K562 (cell line): ENCODE results near the gene LRIF1. TPM values are rescaled to one million over a fixed set of nuclear protein-coding genes. Genes with fewer than 3 reads are reported as not detected.

Experiments
- ATF4 ChIP-seq: fragments of 450-650 bp; formaldehyde crosslinking; IDR thresholded peaks from 2 replicates; pipeline ENCODE4 v1.4.0; 2022; ENCODE audit warnings: mild to moderate bottlenecking, moderate library complexity
- ATF6 ChIP-seq: sonication (generic); formaldehyde crosslinking; IDR thresholded peaks from 2 replicates; pipeline ENCODE4 v1.4.0; 2020; ENCODE audit warnings: mild to moderate bottlenecking, missing genetic modification reagents
- CBX3 ChIP-seq, 2 experiments: IDR thresholded peaks; 1 replicate in 1 of 2; 2 replicates in 1 of 2; pipeline ENCODE4 v1.6.1; 2012; ENCODE audit warnings: inconsistent platforms in 2 of 2, low read length in 2 of 2, borderline replicate concordance in 1 of 2, control low read depth in 1 of 2
- CEBPB ChIP-seq: fragments of 450-650 bp; IDR thresholded peaks from 2 replicates; pipeline ENCODE4 v1.6.1; 2016; ENCODE audit warnings: missing genetic modification characterization, missing compliant biosample characterization
- GTF2F1 ChIP-seq: IDR thresholded peaks from 2 replicates; pipeline ENCODE4 v1.6.1; 2011; ENCODE audit warnings: low read depth, low read length, improper control_type of control experiment
- HDAC1 ChIP-seq, 2 experiments: fragments of 450-650 bp; IDR thresholded peaks; 2 replicates each; pipeline ENCODE4 v1.6.1; 2016 to 2017; ENCODE audit warnings: inconsistent platforms in 1 of 2, mild to moderate bottlenecking in 1 of 2, moderate library complexity in 1 of 2
- MXI1 ChIP-seq: IDR thresholded peaks from 2 replicates; pipeline ENCODE4 v1.6.1; 2011; ENCODE audit warnings: low read depth, mild to moderate bottlenecking, improper control_type of control experiment, low read length
- MYC ChIP-seq, 2 experiments: fragments of 250-450 bp in 1 of 2; sonication (Bioruptor Pico) in 1 of 2; IDR thresholded peaks; 2 replicates each; pipeline versions ENCODE4 v1.5.1 to v1.6.1; 2012 to 2021; ENCODE audit warnings: low read depth in 2 of 2, borderline replicate concordance in 1 of 2, improper control_type of control experiment in 1 of 2, low read length in 1 of 2, mild to moderate bottlenecking in 1 of 2, moderate library complexity in 1 of 2
- POU5F1 ChIP-seq: fragments of 150-350 bp; IDR thresholded peaks from 2 replicates; pipeline ENCODE4 v1.6.1; 2014; ENCODE audit warnings: borderline replicate concordance, low read length, low read depth, mild to moderate bottlenecking; ENCODE audit not compliant: partially characterized antibody
- RFX1 ChIP-seq: fragments of 450-650 bp; IDR thresholded peaks from 2 replicates; pipeline ENCODE4 v1.6.1; 2016; ENCODE audit warnings: mild to moderate bottlenecking, moderate library complexity
- RHOXF2B ChIP-seq: fragments of 250-450 bp; sonication (Bioruptor Pico); conservative IDR thresholded peaks from 2 replicates; pipeline ENCODE4 v1.5.1; 2021
- RUNX1 ChIP-seq: sonication (generic); IDR thresholded peaks from 2 replicates; pipeline ENCODE4 v1.6.1; 2016; ENCODE audit warnings: antibody characterized with exemption, low read depth
- SNIP1 ChIP-seq: fragments of 450-650 bp; IDR thresholded peaks from 2 replicates; pipeline ENCODE4 v1.7.1; 2017; ENCODE audit warnings: low read depth, mild to moderate bottlenecking
- STAT5B ChIP-seq: fragments of 250-450 bp; sonication (Bioruptor Pico); IDR thresholded peaks from 2 replicates; pipeline ENCODE4 v1.8.0; 2021; ENCODE audit warnings: mild to moderate bottlenecking, inconsistent platforms
- ZBTB1 ChIP-seq: sonication (generic); formaldehyde crosslinking; IDR thresholded peaks from 2 replicates; pipeline ENCODE4 v1.8.1; 2023; ENCODE audit warnings: missing genetic modification reagents, low read depth, mild to moderate bottlenecking, borderline replicate concordance
- ZNF212 ChIP-seq: fragments of 450-650 bp; formaldehyde crosslinking; IDR thresholded peaks from 2 replicates; pipeline ENCODE4 v1.4.0; 2020; ENCODE audit warnings: mild to moderate bottlenecking
- ZNF639 ChIP-seq, 2 experiments: fragments of 200-800 bp in 1 of 2; sonication (Bioruptor generic) in 1 of 2; sonication (generic) in 1 of 2; formaldehyde crosslinking in 1 of 2; IDR thresholded peaks in 1 of 2; conservative IDR thresholded peaks in 1 of 2; 2 replicates each; pipeline versions ENCODE4 v1.5.0 to v1.6.1; 2016 to 2020; ENCODE audit warnings: missing compliant biosample characterization in 1 of 2, missing genetic modification characterization in 1 of 2, missing genetic modification reagents in 1 of 2
- polyA plus RNA-seq, 8 experiments: library from polyadenylated mRNA; depleted of rRNA in 4 of 8; stranded (reverse) in 5 of 8; unstranded in 3 of 8; fragments of >200 nt; fragmentation: Nextera tagmentation in 2 of 8; fragmentation: Illumina TruSeq in 1 of 8; extraction: Ambion mirVana in 2 of 8; extraction: Trizol in 1 of 8; gene quantifications; 2 replicates each; pipeline versions ENCODE4 v1.2.1 to v1.2.3, GENCODE V29; 2011 to 2014; ENCODE audit warnings: inconsistent platforms in 1 of 8, missing spikeins in 1 of 8
- total RNA-seq, 7 experiments: library from RNA; depleted of rRNA in 6 of 7; stranded (reverse); fragments of >200 nt in 6 of 7; fragmentation: Illumina TruSeq in 2 of 7; extraction: Trizol in 2 of 7; gene quantifications; 2 replicates each; pipeline versions ENCODE4 v1.2.1 to v1.2.3, GENCODE V29; 2011 to 2021; ENCODE audit warnings: low replicate concordance in 1 of 7
- TF ChIP-seq, protein P1 (sequence below): IDR thresholded peaks from 2 replicates; pipeline ENCODE4 v1.6.1; 2011; ENCODE audit not compliant: insufficient read length; ENCODE audit errors: extremely low read depth
- TF ChIP-seq, protein P2 (sequence below): fragments of 450-650 bp; IDR thresholded peaks from 2 replicates; pipeline ENCODE4 v1.6.1; 2014; ENCODE audit warnings: low read depth, mild to moderate bottlenecking, moderate library complexity, borderline replicate concordance

Gene LRIF1
- total and polyA plus RNA-seq, 9 of the 15 experiments (the other 6 are each of a cell fraction or from before 2014, with no cell fraction given) = 35.6 to 88.8 (median 74.1) TPM

GRCh38 chr1:110963691-110964454, at the start of gene LRIF1 (continued):
- peak; percentile 100 for TF ChIP-seq CEBPB (tag)
- peak; percentile 85 for TF ChIP-seq MXI1
- peak; percentile 10; the same call in 1 of the 2 replicates for TF ChIP-seq ATF6
- TF ChIP-seq ZNF639 (CRISPR knock-in tag; conservative IDR thresholded peaks at IDR 0.05 in 1 of 2, IDR thresholded peaks at IDR 0.05 in 1 of 2) = peak in 1 of 2 experiments; percentile 89; a peak in 2 of 4 replicates
- TF ChIP-seq, protein P1, sequence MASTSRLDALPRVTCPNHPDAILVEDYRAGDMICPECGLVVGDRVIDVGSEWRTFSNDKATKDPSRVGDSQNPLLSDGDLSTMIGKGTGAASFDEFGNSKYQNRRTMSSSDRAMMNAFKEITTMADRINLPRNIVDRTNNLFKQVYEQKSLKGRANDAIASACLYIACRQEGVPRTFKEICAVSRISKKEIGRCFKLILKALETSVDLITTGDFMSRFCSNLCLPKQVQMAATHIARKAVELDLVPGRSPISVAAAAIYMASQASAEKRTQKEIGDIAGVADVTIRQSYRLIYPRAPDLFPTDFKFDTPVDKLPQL = peak; percentile 76
- TF ChIP-seq HDAC1 (IDR thresholded peaks at IDR 0.05) = peak in 1 of 2 experiments; percentile 46; a peak in 2 of 4 replicates
- peak; percentile 96 for TF ChIP-seq RFX1
- TF ChIP-seq ZBTB1 (CRISPR knock-in tag) = peak; percentile 61; the same call in 1 of the 2 replicates
- peak; percentile 32; the same call in 1 of the 2 replicates for TF ChIP-seq MYC (IDR thresholded peaks at IDR 0.05; ENCODE audit: low read depth, low read length)
- peak; percentile 79; the same call in 1 of the 2 replicates for TF ChIP-seq MYC (CRISPR knock-in tag; IDR thresholded peaks at IDR 0.05; ENCODE audit: borderline replicate concordance, low read depth)
- TF ChIP-seq RHOXF2B = 0 out of 2 replicates have a peak, but pooled peaks have one; percentile 58
- no peak for TF ChIP-seq SNIP1
- peak; percentile 39 to 95 for TF ChIP-seq CBX3 (IDR thresholded peaks at IDR 0.05; ENCODE audit: borderline replicate concordance in 1 of 2, low read length in 2 of 2)
- peak; percentile 98 for TF ChIP-seq ATF4 (CRISPR knock-in tag)
- 0 out of 2 replicates have a peak, but pooled peaks have one; percentile 56 for TF ChIP-seq RUNX1
- peak; percentile 36; the same call in 1 of the 2 replicates for TF ChIP-seq ZNF212
- TF ChIP-seq POU5F1 = peak; percentile 9
- TF ChIP-seq GTF2F1 = peak; percentile 93
- TF ChIP-seq, protein P2, sequence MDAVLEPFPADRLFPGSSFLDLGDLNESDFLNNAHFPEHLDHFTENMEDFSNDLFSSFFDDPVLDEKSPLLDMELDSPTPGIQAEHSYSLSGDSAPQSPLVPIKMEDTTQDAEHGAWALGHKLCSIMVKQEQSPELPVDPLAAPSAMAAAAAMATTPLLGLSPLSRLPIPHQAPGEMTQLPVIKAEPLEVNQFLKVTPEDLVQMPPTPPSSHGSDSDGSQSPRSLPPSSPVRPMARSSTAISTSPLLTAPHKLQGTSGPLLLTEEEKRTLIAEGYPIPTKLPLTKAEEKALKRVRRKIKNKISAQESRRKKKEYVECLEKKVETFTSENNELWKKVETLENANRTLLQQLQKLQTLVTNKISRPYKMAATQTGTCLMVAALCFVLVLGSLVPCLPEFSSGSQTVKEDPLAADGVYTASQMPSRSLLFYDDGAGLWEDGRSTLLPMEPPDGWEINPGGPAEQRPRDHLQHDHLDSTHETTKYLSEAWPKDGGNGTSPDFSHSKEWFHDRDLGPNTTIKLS = peak; percentile 75
- TF ChIP-seq STAT5B (CRISPR knock-in tag) = no peak
